Measurements from ENCODE around the gene ZFP64.
"Not testable (repeated sequence)": the region's sequence is repeated elsewhere in the genome, so short reads cannot be mapped to it uniquely, and the experiment has no call there.

ZFP64 gene

GRCh38 chr20:52191132-52191915, at the start of gene ZFP64:
Gene ZFP64 (minus strand): TSS chr20:52191779. CDS start chr20:52191636, 143 bp downstream.
- ATAC-seq (peak; percentile 87), DNase-seq (peak; percentile 77 to 81)
- no peaks in the 10 kb centered on the region for H3K9me3 Mint-ChIP-seq
- H3K27me3 Mint-ChIP-seq: no peaks in the 10 kb centered on the region
- peak within 1 kb of the TSS; percentile 82 to 85 for H3K4me3 Mint-ChIP-seq
- peaks cover 23% of the 10 kb centered on the region for H3K4me1 Mint-ChIP-seq
- H3K27ac Mint-ChIP-seq: peak within 1 kb of the TSS; percentile 96 to 97

GRCh38 chr20:52240802-52241201, 49.2 kb upstream of the ZFP64 start:
- DNase-seq (no peak), ATAC-seq (no peak)
- H3K9me3 Mint-ChIP-seq: no peaks in the 10 kb centered on the region
- H3K27me3 Mint-ChIP-seq: no peaks in the 10 kb centered on the region
- H3K27ac Mint-ChIP-seq: no peak overlapping the region
- H3K4me3 Mint-ChIP-seq: no peak overlapping the region
- H3K4me1 Mint-ChIP-seq: no peaks in the 10 kb centered on the region

GRCh38 chr20:52239102-52239501, 47.5 kb upstream of the ZFP64 start:
- DNase-seq (no peak), ATAC-seq (no peak)
- H3K27ac Mint-ChIP-seq: no peak overlapping the region
- no peak overlapping the region for H3K4me3 Mint-ChIP-seq
- no peaks in the 10 kb centered on the region for H3K27me3 Mint-ChIP-seq
- no peaks in the 10 kb centered on the region for H3K4me1 Mint-ChIP-seq
- no peaks in the 10 kb centered on the region for H3K9me3 Mint-ChIP-seq

- no peak overlapping the region for H3K4me3 Mint-ChIP-seq
- DNase-seq (no peak), ATAC-seq (no peak)
- H3K27me3 Mint-ChIP-seq: no peaks in the 10 kb centered on the region
- no peak overlapping the region for H3K27ac Mint-ChIP-seq
- no peaks in the 10 kb centered on the region for H3K4me1 Mint-ChIP-seq
- H3K9me3 Mint-ChIP-seq: no peaks in the 10 kb centered on the region
Measured at GRCh38 chr20:52236292-52236691, 44.7 kb upstream of the ZFP64 start.

GRCh38 chr20:52235129-52235528, 43.5 kb upstream of the ZFP64 start:
- no peak overlapping the region for H3K4me3 Mint-ChIP-seq
- no peak overlapping the region for H3K27ac Mint-ChIP-seq
- ATAC-seq: no peak
- no peaks in the 10 kb centered on the region for H3K9me3 Mint-ChIP-seq
- no peak for DNase-seq
- no peaks in the 10 kb centered on the region for H3K27me3 Mint-ChIP-seq
- H3K4me1 Mint-ChIP-seq: no peaks in the 10 kb centered on the region

- Mint-ChIP-seq H3K9me3 (no peaks in the 10 kb centered on the region), H3K4me1 (no peaks in the 10 kb centered on the region), H3K27ac (no peak overlapping the region), H3K4me3 (no peak overlapping the region), H3K27me3 (no peaks in the 10 kb centered on the region)
- DNase-seq (no peak), ATAC-seq (no peak)
Measured at GRCh38 chr20:52234302-52235045, 42.9 kb upstream of the ZFP64 start.

GRCh38 chr20:52231230-52231746, 39.7 kb upstream of the ZFP64 start:
- peaks cover 16% of the 10 kb centered on the region for H3K27me3 Mint-ChIP-seq
- no peak overlapping the region for H3K27ac Mint-ChIP-seq
- no peak for DNase-seq
- ATAC-seq: no peak
- H3K9me3 Mint-ChIP-seq: no peaks in the 10 kb centered on the region
- H3K4me3 Mint-ChIP-seq: no peak overlapping the region
- no peaks in the 10 kb centered on the region for H3K4me1 Mint-ChIP-seq

- no peaks in the 10 kb centered on the region for H3K9me3 Mint-ChIP-seq
- DNase-seq: no peak
- no peak overlapping the region for H3K27ac Mint-ChIP-seq
- no peak overlapping the region for H3K4me3 Mint-ChIP-seq
- no peak for ATAC-seq
- no peaks in the 10 kb centered on the region for H3K4me1 Mint-ChIP-seq
- H3K27me3 Mint-ChIP-seq: peaks cover 18% of the 10 kb centered on the region
Measured at GRCh38 chr20:52230409-52230808, 38.8 kb upstream of the ZFP64 start.

GRCh38 chr20:52229346-52229745, 37.8 kb upstream of the ZFP64 start:
- DNase-seq, ATAC-seq, H3K9me3 Mint-ChIP-seq, H3K4me1 Mint-ChIP-seq, H3K27ac Mint-ChIP-seq, H3K4me3 Mint-ChIP-seq: not testable (repeated sequence)
- H3K27me3 Mint-ChIP-seq: peaks cover 18% of the 10 kb centered on the region

- H3K4me1 Mint-ChIP-seq: no peaks in the 10 kb centered on the region
- no peak for ATAC-seq
- no peak overlapping the region for H3K27ac Mint-ChIP-seq
- H3K4me3 Mint-ChIP-seq: no peak overlapping the region
- no peak for DNase-seq
- peaks cover 18% of the 10 kb centered on the region for H3K27me3 Mint-ChIP-seq
- peaks cover 5 to 6% of the 10 kb centered on the region in 2 donors for H3K9me3 Mint-ChIP-seq
Measured at GRCh38 chr20:52226370-52226769, 34.8 kb upstream of the ZFP64 start.

GRCh38 chr20:52224920-52225319, 33.3 kb upstream of the ZFP64 start:
- Mint-ChIP-seq H3K27me3 (peaks cover 18% of the 10 kb centered on the region), H3K4me1 (no peaks in the 10 kb centered on the region), H3K27ac (no peak overlapping the region), H3K4me3 (no peak overlapping the region), H3K9me3 (peaks cover 6 to 15% of the 10 kb centered on the region in 2 donors)
- DNase-seq (no peak), ATAC-seq (no peak)

- ATAC-seq, DNase-seq, H3K4me1 Mint-ChIP-seq, H3K4me3 Mint-ChIP-seq, H3K27ac Mint-ChIP-seq: not testable (repeated sequence)
- peaks cover 13 to 24% of the 10 kb centered on the region in 2 donors for H3K9me3 Mint-ChIP-seq
- H3K27me3 Mint-ChIP-seq: peaks cover 20% of the 10 kb centered on the region
Measured at GRCh38 chr20:52221362-52221761, 29.8 kb upstream of the ZFP64 start.

GRCh38 chr20:52220891-52221290, 29.3 kb upstream of the ZFP64 start:
- DNase-seq, ATAC-seq, H3K27ac Mint-ChIP-seq, H3K4me3 Mint-ChIP-seq, H3K4me1 Mint-ChIP-seq: not testable (repeated sequence)
- Mint-ChIP-seq H3K9me3 (peaks cover 13 to 24% of the 10 kb centered on the region in 2 donors), H3K27me3 (peaks cover 17% of the 10 kb centered on the region)

- peaks cover 13 to 24% of the 10 kb centered on the region in 2 donors for H3K9me3 Mint-ChIP-seq
- no peak for DNase-seq
- H3K27me3 Mint-ChIP-seq: peaks cover 17% of the 10 kb centered on the region
Measured at GRCh38 chr20:52219441-52219840, 27.9 kb upstream of the ZFP64 start.

GRCh38 chr20:52217689-52218395, 26.3 kb upstream of the ZFP64 start:
- H3K4me1 Mint-ChIP-seq: no peaks in the 10 kb centered on the region
- H3K27ac Mint-ChIP-seq: no peak overlapping the region
- peaks cover 31% of the 10 kb centered on the region for H3K27me3 Mint-ChIP-seq
- peaks cover 13 to 24% of the 10 kb centered on the region in 2 donors for H3K9me3 Mint-ChIP-seq
- H3K4me3 Mint-ChIP-seq: no peak overlapping the region
- DNase-seq: no peak
- no peak for ATAC-seq

More at GRCh38 chr20:52219441-52219840, 27.9 kb upstream of the ZFP64 start:
- Mint-ChIP-seq H3K4me1 (no peaks in the 10 kb centered on the region), H3K4me3 (no peak overlapping the region), H3K27ac (no peak overlapping the region)
- ATAC-seq: no peak
